NCI-H446 (cell line): ENCODE measurements around the gene BDKRB2.
A peak's percentile ranks its signal among the peaks of the same experiment; 100 is the strongest.

Experiments
- DNase-seq, 2 experiments: peaks; one replicate each; lab custom pipeline; 2025; lab: John Stamatoyannopoulos, UW

The BDKRB2 gene

GRCh38 chr14:96176811-96177211, 27.8 kb upstream of the BDKRB2 start:
- DNase-seq = peak in 1 of 2 experiments; percentile 28

DNA sequence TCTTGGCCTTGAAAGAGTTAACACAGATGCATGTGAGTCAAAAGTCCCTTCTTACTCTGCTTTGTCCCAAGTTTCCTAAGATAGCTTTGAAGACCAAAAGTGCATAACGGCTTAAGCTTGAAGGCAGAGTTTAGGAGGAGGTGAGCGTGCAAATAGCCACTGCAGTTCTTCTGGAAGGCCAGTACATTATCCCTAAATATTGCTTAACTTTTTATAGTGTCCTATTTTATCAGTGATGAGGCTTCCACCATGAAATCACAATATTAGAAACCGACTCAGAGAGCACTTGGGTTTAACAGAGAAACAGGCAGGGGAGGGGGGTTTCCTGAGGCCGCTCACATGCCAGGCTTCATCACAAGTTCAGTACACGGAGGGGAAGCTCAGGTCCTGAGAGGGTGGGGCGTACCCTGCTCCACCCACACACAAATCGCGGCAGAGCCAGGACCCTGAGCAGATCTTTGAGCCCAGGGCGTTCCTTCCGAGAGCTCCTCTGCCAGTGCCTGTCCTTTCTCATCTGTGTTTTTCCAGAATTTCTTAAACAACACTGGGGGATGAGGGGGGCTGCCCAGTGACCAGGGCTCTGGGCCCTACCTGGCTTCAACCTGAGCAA, 26.8 kb upstream of the BDKRB2 start:
- DNase-seq = no peak

- DNase-seq = no peak
These were observed 25.9 kb upstream of the BDKRB2 start for GRCh38 chr14:96178461-96179321.

DNA sequence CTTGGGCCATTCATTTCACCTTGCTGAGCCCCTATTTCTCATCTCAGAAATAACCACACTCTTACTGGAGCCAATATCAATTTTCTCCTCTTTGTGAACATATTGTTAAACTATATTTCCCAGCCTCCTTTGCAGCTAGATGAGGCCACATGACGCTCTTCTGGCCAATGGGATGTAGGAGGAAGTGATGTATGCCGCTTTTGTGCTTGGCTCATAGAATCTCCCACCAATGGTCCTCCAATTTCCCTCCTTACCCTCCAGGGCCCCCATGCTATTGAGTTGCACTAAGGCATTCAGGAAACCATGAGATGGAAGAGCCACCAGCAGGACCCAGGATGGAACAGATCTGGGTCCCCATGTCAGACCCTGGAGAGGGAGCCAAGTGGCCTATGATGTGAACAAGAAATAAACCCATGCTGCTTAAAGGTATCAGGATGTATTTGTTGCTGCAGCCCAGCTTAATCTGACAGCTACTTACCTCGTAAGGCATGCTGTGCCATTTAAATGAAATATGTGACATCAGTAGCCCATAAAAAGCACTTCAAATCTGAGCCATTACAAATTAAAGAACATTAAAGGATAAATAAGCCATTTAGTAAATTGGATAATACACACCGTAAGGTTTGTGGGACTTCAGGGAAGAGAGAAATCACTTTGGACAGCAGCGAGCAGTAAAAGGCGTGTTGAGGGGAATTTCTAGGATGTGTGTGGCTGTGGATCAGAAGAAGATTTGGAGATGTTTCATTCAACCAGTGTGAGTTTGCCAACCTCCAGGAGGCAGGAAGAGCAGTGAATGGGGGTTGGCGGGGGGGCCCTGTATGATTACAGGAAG, 24.4 kb upstream of the BDKRB2 start:
- DNase-seq = no peak

- no peak for DNase-seq
These were observed 23.2 kb upstream of the BDKRB2 start for GRCh38 chr14:96181186-96182056.

DNA sequence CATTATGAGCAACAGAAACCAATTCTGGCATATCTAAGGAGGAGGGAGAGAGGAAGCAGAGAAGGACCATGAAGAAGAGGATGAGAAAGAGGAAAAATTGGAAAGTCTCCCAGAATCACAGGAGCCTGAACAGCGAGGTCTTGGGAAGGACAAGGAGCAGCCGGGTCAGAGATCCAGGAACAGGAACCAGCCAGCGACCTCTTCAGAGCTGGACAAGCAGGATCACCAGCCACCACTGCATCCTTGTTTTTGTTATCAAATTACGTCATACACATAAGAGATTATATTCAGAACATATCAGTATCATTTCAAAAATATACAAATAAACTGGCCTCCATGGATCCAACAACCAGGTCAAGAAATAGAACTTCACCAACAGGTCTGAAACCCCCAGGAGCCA, 22.1 kb upstream of the BDKRB2 start:
- DNase-seq = no peak

DNA sequence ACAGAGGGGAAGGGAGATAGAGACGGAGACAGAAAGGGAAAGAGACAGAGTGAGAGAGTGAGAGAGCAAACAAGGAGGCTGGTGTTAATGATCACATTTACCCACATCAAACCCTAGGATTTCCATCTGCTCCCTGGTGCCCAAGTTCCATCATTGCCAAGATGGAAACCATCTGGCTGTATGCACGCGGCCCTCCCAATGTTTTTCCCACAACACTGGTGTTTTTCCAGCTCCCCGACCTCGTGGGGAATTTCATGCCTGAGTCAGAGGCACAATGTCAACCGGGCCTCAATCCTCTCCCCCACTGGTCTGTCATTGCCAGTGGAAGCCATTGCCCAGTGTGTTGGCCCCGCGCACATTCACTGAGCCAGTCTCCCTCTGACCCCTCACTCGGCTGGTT, 19.9 kb upstream of the BDKRB2 start:
- peak in 1 of 2 experiments; percentile 18 for DNase-seq

DNA sequence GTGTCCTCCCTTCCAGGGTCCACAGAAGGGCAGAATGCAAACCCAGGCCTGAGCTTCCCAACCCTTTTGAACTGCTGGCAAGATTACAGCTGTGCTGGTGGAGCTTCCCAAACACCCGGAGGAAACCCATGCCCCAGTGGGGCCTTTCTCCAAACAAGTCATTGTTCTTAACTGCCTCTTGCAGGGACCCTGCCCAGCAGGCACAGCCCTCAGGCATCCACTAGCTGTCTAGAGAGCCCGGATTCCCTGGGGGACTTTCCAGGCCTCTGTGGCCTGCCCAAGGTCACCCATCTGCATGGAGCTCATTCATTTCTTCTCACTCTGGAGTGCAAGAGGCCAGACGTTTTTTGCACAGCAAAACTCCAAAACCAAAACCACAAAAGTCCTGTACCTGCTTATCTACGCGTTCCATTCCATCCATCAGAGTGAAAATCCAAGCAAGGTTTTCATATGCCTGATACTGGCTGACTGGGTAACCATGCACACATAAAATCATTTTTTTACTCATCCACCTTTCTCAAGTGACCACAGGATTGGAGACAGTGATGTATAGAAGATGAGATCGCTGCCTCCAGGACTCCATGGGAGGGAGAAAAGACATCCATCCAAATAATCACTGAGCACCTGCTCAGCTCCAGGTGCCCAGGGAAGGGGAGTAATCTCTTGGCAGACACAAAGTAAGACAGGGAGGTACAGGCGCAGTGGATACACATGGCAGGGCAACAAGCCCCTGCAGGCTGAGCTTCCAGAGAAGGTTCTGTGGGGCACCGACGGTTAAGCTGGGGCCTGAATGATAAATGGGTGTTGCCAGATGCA, 17.2 kb upstream of the BDKRB2 start:
- no peak for DNase-seq

DNA sequence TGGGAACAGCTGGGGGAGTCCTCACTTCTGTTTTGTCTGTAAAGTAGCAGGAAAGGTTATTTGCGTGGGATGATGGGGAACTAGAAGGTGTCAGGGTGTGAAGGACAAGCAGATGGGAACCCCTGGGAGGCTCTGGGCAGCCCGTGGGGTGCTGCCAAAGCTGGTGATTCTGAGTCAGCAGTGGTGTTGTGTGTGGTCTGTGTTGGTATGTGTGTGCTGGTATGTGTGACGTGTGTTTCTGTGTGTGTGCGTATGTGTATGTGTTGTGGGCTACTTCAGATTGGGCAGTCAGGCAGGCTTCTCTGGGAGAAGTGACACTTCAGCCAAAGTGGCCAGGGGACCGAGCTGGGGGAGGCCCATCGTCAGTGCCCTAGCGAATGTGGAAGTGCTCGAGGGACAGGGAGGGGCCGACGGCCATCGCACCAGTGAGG, 15.3 kb upstream of the BDKRB2 start:
- no peak for DNase-seq

GRCh38 chr14:96191353-96191752, 13.3 kb upstream of the BDKRB2 start:
- DNase-seq = no peak

DNA sequence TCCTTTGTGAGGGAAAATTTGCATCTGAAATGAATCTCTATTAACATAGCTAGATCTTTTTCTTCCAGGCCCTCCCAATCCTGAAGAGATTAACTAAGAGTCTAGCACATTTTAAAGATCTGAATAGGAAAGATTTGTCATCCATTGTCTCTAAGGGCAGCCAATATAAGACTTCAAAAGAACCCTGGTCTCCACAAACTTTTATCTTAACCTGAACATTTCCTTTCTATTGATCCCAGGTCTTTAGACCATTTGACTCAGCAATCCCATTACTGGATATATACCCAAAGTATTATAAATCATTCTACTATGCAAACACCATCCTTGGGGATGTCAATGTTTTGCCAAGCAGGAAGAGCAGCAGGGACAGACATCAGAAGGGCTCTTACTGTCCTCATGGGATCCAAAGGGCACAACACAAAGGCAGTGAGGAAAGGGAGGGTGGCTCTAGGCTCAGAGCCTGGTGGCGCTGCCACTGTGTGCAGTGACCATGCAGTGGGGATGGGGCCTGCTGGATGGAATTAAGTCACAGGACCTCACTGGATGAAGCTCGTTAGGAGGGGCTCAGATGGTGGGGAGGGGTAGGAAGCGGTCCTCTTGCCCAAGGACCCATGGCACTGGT, 12.7 kb upstream of the BDKRB2 start:
- no peak for DNase-seq

GRCh38 chr14:96192975-96193805, 11.4 kb upstream of the BDKRB2 start:
- DNase-seq = no peak

GRCh38 chr14:96194262-96194656, 10.4 kb upstream of the BDKRB2 start:
- no peak for DNase-seq

- no peak for DNase-seq
These were observed 9.8 kb upstream of the BDKRB2 start for GRCh38 chr14:96194657-96195431.

DNA sequence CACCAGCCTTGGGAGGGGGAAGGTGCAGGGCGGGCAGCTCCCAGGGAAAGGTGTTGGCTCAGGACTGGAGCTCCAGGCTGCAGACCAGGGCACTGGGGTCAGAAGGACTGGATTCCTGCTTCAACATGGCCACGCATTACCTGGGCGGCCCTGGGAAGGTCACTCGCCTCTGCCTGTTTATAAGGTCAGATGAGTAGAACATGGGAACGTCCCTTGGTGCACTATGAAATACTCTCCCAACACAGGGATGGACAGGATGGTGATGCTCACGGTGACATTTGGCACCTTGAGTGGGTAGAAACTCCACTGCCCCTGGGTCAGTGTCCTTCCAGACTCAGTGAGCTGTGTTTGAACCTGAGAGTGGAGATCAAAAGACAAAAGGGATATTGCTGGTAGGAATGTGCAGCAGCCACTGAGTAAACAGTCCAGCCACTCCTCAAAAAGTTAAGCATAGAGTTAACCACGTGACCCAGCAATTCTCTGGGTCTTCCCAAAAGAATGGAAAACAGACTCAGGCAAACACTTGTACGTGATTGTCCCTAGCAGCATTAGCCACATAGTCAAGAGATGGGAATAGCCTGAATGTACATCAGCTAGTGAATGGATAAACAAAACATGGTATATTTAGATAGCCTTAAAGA, 9.1 kb upstream of the BDKRB2 start:
- DNase-seq = no peak

DNA sequence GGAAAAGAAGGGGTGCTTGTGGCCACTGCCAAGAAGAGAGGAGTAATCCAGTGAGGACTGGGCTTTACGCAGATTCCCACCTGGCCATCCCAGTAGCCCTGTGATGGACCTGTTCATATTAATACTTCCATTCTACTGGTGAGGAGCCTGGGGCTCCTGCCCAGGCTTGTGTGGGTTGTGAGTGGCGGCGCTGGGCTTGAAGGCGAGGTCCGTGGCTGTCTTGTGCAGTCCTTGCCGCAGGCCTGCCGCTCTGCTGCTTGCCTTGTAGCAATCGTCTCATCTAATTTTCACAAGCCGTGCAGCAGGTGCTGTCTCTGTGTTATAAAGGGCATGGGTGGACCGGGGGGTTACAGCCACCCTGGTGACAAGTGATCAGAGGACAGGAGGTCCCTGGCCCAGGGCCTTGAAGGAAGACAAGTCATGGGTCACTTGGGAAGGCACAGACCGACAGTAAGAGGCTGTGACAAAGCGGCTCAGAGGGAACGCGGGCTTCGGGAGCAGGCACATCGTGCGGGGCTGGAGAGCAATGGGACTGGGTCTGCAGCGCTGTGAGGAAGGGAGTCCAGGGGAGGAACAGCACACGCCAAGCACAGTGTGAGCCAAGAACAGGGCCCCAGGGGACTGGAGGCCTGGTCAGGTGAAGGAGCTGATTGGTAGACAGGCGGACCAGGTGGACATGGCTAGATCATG, 7.3 kb upstream of the BDKRB2 start:
- no peak for DNase-seq

GRCh38 chr14:96197969-96198368, 6.7 kb upstream of the BDKRB2 start:
- no peak for DNase-seq
